ENCODE results near the gene MRTFA. TPM values are rescaled to one million over a fixed set of nuclear protein-coding genes. Genes with fewer than 3 reads are reported as not detected.

Gene MRTFA
- polyA plus RNA-seq, 1 of the 3 experiments (the other 2 are of a cell fraction), result 5.8 TPM

- no peak for TF ChIP-seq YY1 (IDR thresholded peaks at IDR 0.05; ENCODE audit: low read depth)
- TF ChIP-seq, protein P1, sequence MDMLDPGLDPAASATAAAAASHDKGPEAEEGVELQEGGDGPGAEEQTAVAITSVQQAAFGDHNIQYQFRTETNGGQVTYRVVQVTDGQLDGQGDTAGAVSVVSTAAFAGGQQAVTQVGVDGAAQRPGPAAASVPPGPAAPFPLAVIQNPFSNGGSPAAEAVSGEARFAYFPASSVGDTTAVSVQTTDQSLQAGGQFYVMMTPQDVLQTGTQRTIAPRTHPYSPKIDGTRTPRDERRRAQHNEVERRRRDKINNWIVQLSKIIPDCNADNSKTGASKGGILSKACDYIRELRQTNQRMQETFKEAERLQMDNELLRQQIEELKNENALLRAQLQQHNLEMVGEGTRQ (IDR thresholded peaks at IDR 0.05; ENCODE audit: borderline replicate concordance, low read depth, low read length), result no peak
These were observed 91.8 kb downstream of the MRTFA start (continued) for GRCh38 chr22:40544758-40545157.

- H3K4me1 ChIP-seq (ENCODE audit: control insufficient read depth in 1 of 2, insufficient read depth in 2 of 2, low read depth in 1 of 2, low read length in 1 of 2), result no peaks in the 10 kb centered on the region
- H3K36me3 ChIP-seq (replicated peaks in 1 of 2; ENCODE audit: control insufficient read depth in 1 of 2, insufficient read depth in 2 of 2, low read length in 1 of 2), result no peaks in the 10 kb centered on the region
- peaks cover 29% of the 10 kb centered on the region for H3K79me2 ChIP-seq (ENCODE audit: insufficient read depth)
- ChIA-PET CTCF (no interaction called here), POLR2A (no interaction called here)
- H3K27ac ChIP-seq (ENCODE audit: low read depth in 2 of 2, low read length in 1 of 2), result no peak overlapping the region
- H3K4me2 ChIP-seq, result no peak overlapping the region
- no peaks in the 10 kb centered on the region for H3K9me2 ChIP-seq
- H3F3A ChIP-seq (replicated peaks; ENCODE audit: insufficient read depth), result no peaks in the 10 kb centered on the region
- no peak for DNase-seq
- no peak overlapping the region for H3K9ac ChIP-seq
- H3K9me3 ChIP-seq, result no peaks in the 10 kb centered on the region
- TF ChIP-seq POLR2AphosphoS5 (IDR thresholded peaks at IDR 0.05; ENCODE audit: low read depth, low read length) (no peak), IRF3 (IDR thresholded peaks at IDR 0.05; ENCODE audit: low read depth, low read length) (no peak), FOSL2 (IDR thresholded peaks at IDR 0.05; ENCODE audit: borderline replicate concordance, low read depth) (no peak), FOXM1 (IDR thresholded peaks at IDR 0.05; ENCODE audit: low read depth) (no peak), NFIC (IDR thresholded peaks at IDR 0.05; ENCODE audit: borderline replicate concordance) (no peak), GATA2 (CRISPR knock-in tag; IDR thresholded peaks at IDR 0.05) (no peak), TEAD4 (IDR thresholded peaks at IDR 0.05; ENCODE audit: borderline replicate concordance, insufficient read depth) (no peak), RCOR1 (IDR thresholded peaks at IDR 0.05; ENCODE audit: low read length) (no peak), TAF1 (IDR thresholded peaks at IDR 0.05; ENCODE audit: borderline replicate concordance, low read depth, low read length) (no peak), SMC3 (IDR thresholded peaks at IDR 0.05; ENCODE audit: low read depth, low read length) (no peak), GABPA (IDR thresholded peaks at IDR 0.05; ENCODE audit: low read depth) (no peak), MEF2A (IDR thresholded peaks at IDR 0.05; ENCODE audit: borderline replicate concordance, low read depth) (no peak)
- TF ChIP-seq, protein P2, sequence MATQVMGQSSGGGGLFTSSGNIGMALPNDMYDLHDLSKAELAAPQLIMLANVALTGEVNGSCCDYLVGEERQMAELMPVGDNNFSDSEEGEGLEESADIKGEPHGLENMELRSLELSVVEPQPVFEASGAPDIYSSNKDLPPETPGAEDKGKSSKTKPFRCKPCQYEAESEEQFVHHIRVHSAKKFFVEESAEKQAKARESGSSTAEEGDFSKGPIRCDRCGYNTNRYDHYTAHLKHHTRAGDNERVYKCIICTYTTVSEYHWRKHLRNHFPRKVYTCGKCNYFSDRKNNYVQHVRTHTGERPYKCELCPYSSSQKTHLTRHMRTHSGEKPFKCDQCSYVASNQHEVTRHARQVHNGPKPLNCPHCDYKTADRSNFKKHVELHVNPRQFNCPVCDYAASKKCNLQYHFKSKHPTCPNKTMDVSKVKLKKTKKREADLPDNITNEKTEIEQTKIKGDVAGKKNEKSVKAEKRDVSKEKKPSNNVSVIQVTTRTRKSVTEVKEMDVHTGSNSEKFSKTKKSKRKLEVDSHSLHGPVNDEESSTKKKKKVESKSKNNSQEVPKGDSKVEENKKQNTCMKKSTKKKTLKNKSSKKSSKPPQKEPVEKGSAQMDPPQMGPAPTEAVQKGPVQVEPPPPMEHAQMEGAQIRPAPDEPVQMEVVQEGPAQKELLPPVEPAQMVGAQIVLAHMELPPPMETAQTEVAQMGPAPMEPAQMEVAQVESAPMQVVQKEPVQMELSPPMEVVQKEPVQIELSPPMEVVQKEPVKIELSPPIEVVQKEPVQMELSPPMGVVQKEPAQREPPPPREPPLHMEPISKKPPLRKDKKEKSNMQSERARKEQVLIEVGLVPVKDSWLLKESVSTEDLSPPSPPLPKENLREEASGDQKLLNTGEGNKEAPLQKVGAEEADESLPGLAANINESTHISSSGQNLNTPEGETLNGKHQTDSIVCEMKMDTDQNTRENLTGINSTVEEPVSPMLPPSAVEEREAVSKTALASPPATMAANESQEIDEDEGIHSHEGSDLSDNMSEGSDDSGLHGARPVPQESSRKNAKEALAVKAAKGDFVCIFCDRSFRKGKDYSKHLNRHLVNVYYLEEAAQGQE (IDR thresholded peaks at IDR 0.05; ENCODE audit: low read depth, low read length), result no peak
- TF ChIP-seq, protein P3, sequence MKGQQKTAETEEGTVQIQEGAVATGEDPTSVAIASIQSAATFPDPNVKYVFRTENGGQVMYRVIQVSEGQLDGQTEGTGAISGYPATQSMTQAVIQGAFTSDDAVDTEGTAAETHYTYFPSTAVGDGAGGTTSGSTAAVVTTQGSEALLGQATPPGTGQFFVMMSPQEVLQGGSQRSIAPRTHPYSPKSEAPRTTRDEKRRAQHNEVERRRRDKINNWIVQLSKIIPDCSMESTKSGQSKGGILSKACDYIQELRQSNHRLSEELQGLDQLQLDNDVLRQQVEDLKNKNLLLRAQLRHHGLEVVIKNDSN (IDR thresholded peaks at IDR 0.05; ENCODE audit: borderline replicate concordance, low read depth), result no peak
- no peaks in the 10 kb centered on the region for H4K20me1 ChIP-seq (ENCODE audit: insufficient read depth)
- H3K27me3 ChIP-seq (ENCODE audit: insufficient read depth), result no peaks in the 10 kb centered on the region
- no peak overlapping the region for H3K4me3 ChIP-seq (ENCODE audit: low read depth in 2 of 2, low read length in 1 of 2)
- H2AFZ ChIP-seq (ENCODE audit: low read depth), result no peak overlapping the region
- 96% methylated on average over 2 of the region's 2 CpGs for WGBS (ENCODE audit: low lambda C conversion rate)
These were observed 93.5 kb downstream of the MRTFA start for GRCh38 chr22:40542821-40543540.

Data from SK-N-SH (cell line).